Fibroblast of lung (primary cell): ENCODE data around the gene SLITRK3. TPM values are rescaled to one million over a fixed set of nuclear protein-coding genes. Genes with fewer than 3 reads are reported as not detected.

ENCODE experiments used
- DNase-seq, 2 donors: peaks; one replicate each; pipeline versions ENCODE4 v3.0.0 to v3.0.0-alpha.2; 2010; ENCODE audit warnings: low read depth in 2 of 2
- H2AFZ ChIP-seq: 2 replicates; pipeline ENCODE4 v1.5.1; 2012; ENCODE audit warnings: low read length, control low read depth, inconsistent platforms
- H3K27ac ChIP-seq: 2 replicates; pipeline ENCODE4 v1.5.1; 2011; ENCODE audit warnings: low read length, control low read depth; ENCODE audit not compliant: insufficient read depth
- H3K27me3 ChIP-seq: 2 replicates; pipeline ENCODE4 v1.5.1; 2011; ENCODE audit warnings: mild to moderate bottlenecking, low read length; ENCODE audit not compliant: control insufficient read depth, insufficient read depth
- H3K36me3 ChIP-seq: 2 replicates; pipeline ENCODE4 v1.5.1; 2011; ENCODE audit warnings: low read length; ENCODE audit not compliant: control insufficient read depth, insufficient read depth
- H3K4me1 ChIP-seq: 2 replicates; pipeline ENCODE4 v1.5.1; 2011; ENCODE audit warnings: low read length; ENCODE audit not compliant: control insufficient read depth, insufficient read depth; ENCODE audit errors: extremely low read depth
- H3K4me2 ChIP-seq: 2 replicates; pipeline ENCODE4 v1.5.1; 2011; ENCODE audit warnings: low read length, control low read depth; ENCODE audit not compliant: insufficient read depth; ENCODE audit errors: extremely low read depth
- H3K4me3 ChIP-seq, 4 experiments: fragments of 200-600 bp in 1 of 4; sonication (generic) in 1 of 4; replicated peaks in 1 of 4; 2 replicates each; pipeline ENCODE4 v1.5.1; 2011 to 2016; ENCODE audit warnings: low read length in 4 of 4, low read depth in 3 of 4, mild to moderate bottlenecking in 3 of 4, control low read depth in 2 of 4, inconsistent platforms in 1 of 4, mixed read lengths in 1 of 4; ENCODE audit not compliant: insufficient read depth in 1 of 4; ENCODE audit errors: control extremely low read depth in 1 of 4
- H3K79me2 ChIP-seq: 2 replicates; pipeline ENCODE4 v1.5.1; 2012; ENCODE audit warnings: mild to moderate bottlenecking, low read length, inconsistent platforms; ENCODE audit not compliant: control insufficient read depth, insufficient read depth
- H3K9ac ChIP-seq: 2 replicates; pipeline ENCODE4 v1.5.1; 2011; ENCODE audit warnings: mild to moderate bottlenecking, low read length, control low read depth; ENCODE audit not compliant: insufficient read depth
- H3K9me3 ChIP-seq: 2 replicates; pipeline ENCODE4 v1.5.1; 2012; ENCODE audit warnings: low read depth, low read length; ENCODE audit not compliant: control insufficient read depth, insufficient read depth
- H4K20me1 ChIP-seq: 2 replicates; pipeline ENCODE4 v1.5.1; 2011; ENCODE audit warnings: low read length; ENCODE audit not compliant: control insufficient read depth, insufficient read depth; ENCODE audit errors: extremely low read depth
- EZH2 ChIP-seq: IDR thresholded peaks from 2 replicates; pipeline ENCODE4 v1.5.1; 2012; ENCODE audit warnings: low read length, control low read depth, mild to moderate bottlenecking; ENCODE audit errors: missing control alignments
- polyA plus RNA-seq, 2 donors: library from polyadenylated mRNA; depleted of rRNA in 1 of 2; stranded (reverse) in 1 of 2; unstranded in 1 of 2; fragments of >200 nt; gene quantifications; 2 replicates each; pipeline ENCODE4 v1.2.1, GENCODE V29; 2011 to 2012; ENCODE audit warnings: missing spikeins in 1 of 2
- total RNA-seq: library from RNA; depleted of rRNA; stranded (reverse); fragments of >200 nt; gene quantifications from 2 replicates; pipeline ENCODE4 v1.2.1, GENCODE V29; 2014
- TF ChIP-seq, protein P1 (sequence below), 2 donors: IDR thresholded peaks in 1 of 2; conservative IDR thresholded peaks in 1 of 2; 1 replicate in 1 of 2; 2 replicates in 1 of 2; pipeline ENCODE4 v1.5.1; 2011 to 2012; ENCODE audit warnings: low read length in 2 of 2, control low read depth in 1 of 2, inconsistent platforms in 1 of 2, low read depth in 1 of 2, mild to moderate bottlenecking in 1 of 2

SLITRK3 gene
- total and polyA plus RNA-seq, 2 donors (not counting 1 experiment from before 2014, with no cell fraction given): under 0.01 TPM; not detected in 1

- no peak overlapping the region for H3K4me2 ChIP-seq
- H2AFZ ChIP-seq: no peak overlapping the region
- no peaks in the 10 kb centered on the region for H4K20me1 ChIP-seq
- no peaks in the 10 kb centered on the region for H3K36me3 ChIP-seq
- no peak overlapping the region for H3K4me3 ChIP-seq
- TF ChIP-seq EZH2: no peak
- TF ChIP-seq, protein P1, sequence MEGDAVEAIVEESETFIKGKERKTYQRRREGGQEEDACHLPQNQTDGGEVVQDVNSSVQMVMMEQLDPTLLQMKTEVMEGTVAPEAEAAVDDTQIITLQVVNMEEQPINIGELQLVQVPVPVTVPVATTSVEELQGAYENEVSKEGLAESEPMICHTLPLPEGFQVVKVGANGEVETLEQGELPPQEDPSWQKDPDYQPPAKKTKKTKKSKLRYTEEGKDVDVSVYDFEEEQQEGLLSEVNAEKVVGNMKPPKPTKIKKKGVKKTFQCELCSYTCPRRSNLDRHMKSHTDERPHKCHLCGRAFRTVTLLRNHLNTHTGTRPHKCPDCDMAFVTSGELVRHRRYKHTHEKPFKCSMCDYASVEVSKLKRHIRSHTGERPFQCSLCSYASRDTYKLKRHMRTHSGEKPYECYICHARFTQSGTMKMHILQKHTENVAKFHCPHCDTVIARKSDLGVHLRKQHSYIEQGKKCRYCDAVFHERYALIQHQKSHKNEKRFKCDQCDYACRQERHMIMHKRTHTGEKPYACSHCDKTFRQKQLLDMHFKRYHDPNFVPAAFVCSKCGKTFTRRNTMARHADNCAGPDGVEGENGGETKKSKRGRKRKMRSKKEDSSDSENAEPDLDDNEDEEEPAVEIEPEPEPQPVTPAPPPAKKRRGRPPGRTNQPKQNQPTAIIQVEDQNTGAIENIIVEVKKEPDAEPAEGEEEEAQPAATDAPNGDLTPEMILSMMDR (conservative IDR thresholded peaks at IDR 0.05 in 1 of 2, IDR thresholded peaks at IDR 0.05 in 1 of 2; ENCODE audit: low read depth in 1 of 2, low read length in 2 of 2): no peak
- no peak overlapping the region for H3K9ac ChIP-seq
- H3K27ac ChIP-seq: no peak overlapping the region
- H3K4me1 ChIP-seq: no peaks in the 10 kb centered on the region
- no peak for DNase-seq
- no peaks in the 10 kb centered on the region for H3K79me2 ChIP-seq
- no peaks in the 10 kb centered on the region for H3K27me3 ChIP-seq
- no peaks in the 10 kb centered on the region for H3K9me3 ChIP-seq
Observed at GRCh38 chr3:165169368-165169767, 26.8 kb downstream of the SLITRK3 start.

- Histone ChIP-seq H4K20me1 (no peaks in the 10 kb centered on the region), H3K4me1 (no peaks in the 10 kb centered on the region), H3K27ac (no peak overlapping the region), H3K36me3 (no peaks in the 10 kb centered on the region), H3K9me3 (no peaks in the 10 kb centered on the region), H3K4me3 (no peak overlapping the region), H3K4me2 (no peak overlapping the region), H2AFZ (no peak overlapping the region), H3K27me3 (no peaks in the 10 kb centered on the region), H3K79me2 (no peaks in the 10 kb centered on the region), H3K9ac (no peak overlapping the region)
- no peak for DNase-seq
- TF ChIP-seq, protein P1 (conservative IDR thresholded peaks at IDR 0.05 in 1 of 2, IDR thresholded peaks at IDR 0.05 in 1 of 2; ENCODE audit: low read depth in 1 of 2, low read length in 2 of 2): no peak
- no peak for TF ChIP-seq EZH2
Observed at GRCh38 chr3:165162883-165163282, 33.3 kb downstream of the SLITRK3 start.

DNA sequence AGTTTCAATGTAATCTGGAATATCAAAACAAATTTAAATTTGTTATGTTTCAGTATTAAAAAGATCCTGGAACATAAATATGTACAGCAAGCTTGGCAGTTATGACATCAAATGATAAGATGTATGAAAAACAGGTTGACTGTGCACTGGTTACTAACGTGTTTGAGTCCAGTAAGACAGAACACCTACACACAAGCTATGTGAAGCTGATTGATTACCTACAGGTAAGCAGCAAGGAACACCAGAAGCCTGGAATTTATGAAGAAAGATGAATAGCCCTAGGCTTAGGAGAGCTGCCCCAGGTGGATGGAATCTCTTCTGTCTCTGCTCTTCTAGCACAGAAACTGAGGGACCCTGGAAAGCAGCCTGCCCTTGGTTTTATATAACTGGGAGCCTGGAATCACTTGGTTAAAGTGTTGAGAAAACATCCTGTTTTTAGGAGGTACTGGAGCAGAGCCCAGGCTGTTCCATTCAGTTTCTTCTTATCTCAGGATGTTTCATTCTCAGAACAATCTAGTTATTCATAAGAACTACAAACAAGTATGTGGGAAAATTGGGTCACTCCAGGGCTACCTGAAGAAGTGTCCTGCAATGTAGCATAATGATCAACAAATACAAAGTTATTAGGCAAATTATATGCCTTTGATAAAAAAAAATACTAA, 36.3 kb downstream of the SLITRK3 start:
- Histone ChIP-seq H3K4me3 (no peak overlapping the region), H3K27ac (no peak overlapping the region), H3K36me3 (no peaks in the 10 kb centered on the region), H3K79me2 (no peaks in the 10 kb centered on the region), H3K4me1 (no peaks in the 10 kb centered on the region), H3K9ac (no peak overlapping the region), H3K9me3 (no peaks in the 10 kb centered on the region), H3K4me2 (no peak overlapping the region), H3K27me3 (no peaks in the 10 kb centered on the region), H2AFZ (no peak overlapping the region), H4K20me1 (no peaks in the 10 kb centered on the region)
- no peak for TF ChIP-seq EZH2
- TF ChIP-seq, protein P1 (conservative IDR thresholded peaks at IDR 0.05 in 1 of 2, IDR thresholded peaks at IDR 0.05 in 1 of 2; ENCODE audit: low read depth in 1 of 2, low read length in 2 of 2): no peak
- no peak for DNase-seq
